CD4-positive, CD25-positive, alpha-beta regulatory T cell (primary cell): ENCODE results near the gene TENT5C. TPM values are rescaled to one million over a fixed set of nuclear protein-coding genes. Genes with fewer than 3 reads are reported as not detected.

ENCODE experiments used
- ATAC-seq, 2 donors: fragments of 150-1000 bp; cut with Tn5 transposase; one replicate each; pipeline ENCODE4 v1.10.0; 2021; ENCODE audit warnings: low read depth in 2 of 2, moderate number of reproducible peaks in 2 of 2, moderate library complexity in 1 of 2
- DNase-seq, 3 donors: peaks; one replicate each; pipeline versions ENCODE4 v3.0.0 to v3.0.0-alpha.2; 2012 to 2022; ENCODE audit warnings: mixed read lengths in 1 of 3
- H3K27ac ChIP-seq: one replicate; pipeline ENCODE4 v1.7.0; 2013; ENCODE audit warnings: mild to moderate bottlenecking, low read length; ENCODE audit not compliant: insufficient read depth, poor library complexity, severe bottlenecking
- H3K27me3 ChIP-seq: one replicate; pipeline ENCODE4 v1.7.0; 2013; ENCODE audit warnings: low read length; ENCODE audit not compliant: control insufficient read depth, insufficient read depth
- H3K36me3 ChIP-seq: one replicate; pipeline ENCODE4 v1.7.0; 2013; ENCODE audit warnings: mild to moderate bottlenecking, low read length, moderate library complexity; ENCODE audit not compliant: control insufficient read depth, insufficient read depth
- H3K4me1 ChIP-seq: 2 replicates; pipeline ENCODE4 v1.7.0; 2013; ENCODE audit warnings: mild to moderate bottlenecking, low read length; ENCODE audit not compliant: insufficient read depth, control insufficient read depth, poor library complexity, severe bottlenecking
- H3K4me3 ChIP-seq: one replicate; pipeline ENCODE4 v1.7.0; 2013; ENCODE audit warnings: low read depth, mild to moderate bottlenecking, low read length, moderate library complexity
- H3K9me3 ChIP-seq, 2 experiments: 1 replicate in 1 of 2; 2 replicates in 1 of 2; pipeline ENCODE4 v1.7.0; 2013; ENCODE audit warnings: low read length in 2 of 2, mild to moderate bottlenecking in 1 of 2, moderate library complexity in 1 of 2; ENCODE audit not compliant: control insufficient read depth in 2 of 2
- H3K27ac Mint-ChIP-seq, 3 donors: one replicate each; pipeline ENCODE4 v1.8.0; 2020 to 2022; ENCODE audit warnings: mild to moderate bottlenecking in 3 of 3, mixed read lengths in 3 of 3, moderate library complexity in 2 of 3
- H3K27me3 Mint-ChIP-seq: one replicate; pipeline ENCODE4 v1.8.0; 2022; ENCODE audit warnings: mild to moderate bottlenecking, mixed read lengths
- H3K36me3 Mint-ChIP-seq: one replicate; pipeline ENCODE4 v1.8.0; 2020; ENCODE audit warnings: mixed read lengths
- H3K4me1 Mint-ChIP-seq, 4 donors: one replicate each; pipeline ENCODE4 v1.8.0; 2020 to 2022; ENCODE audit warnings: mixed read lengths in 4 of 4, mild to moderate bottlenecking in 1 of 4
- H3K4me3 Mint-ChIP-seq, 4 donors: one replicate each; pipeline ENCODE4 v1.8.0; 2020 to 2022; ENCODE audit warnings: mild to moderate bottlenecking in 4 of 4, mixed read lengths in 4 of 4, moderate library complexity in 3 of 4
- H3K9me3 Mint-ChIP-seq, 7 donors: one replicate each; pipeline ENCODE4 v1.8.0; 2020 to 2022; ENCODE audit warnings: mixed read lengths in 7 of 7, mild to moderate bottlenecking in 3 of 7, moderate library complexity in 2 of 7
- polyA plus RNA-seq, 4 donors: library from polyadenylated mRNA; unstranded; fragments of 300-500 nt; fragmentation: Illumina TruSeq; gene quantifications; one replicate each; pipeline ENCODE4 v1.2.3, GENCODE V29; 2021
- total RNA-seq: library from RNA; stranded (reverse); gene quantifications from one replicate; pipeline ENCODE4 v1.2.3, GENCODE V29; 2022

TENT5C gene
- total and polyA plus RNA-seq, 5 donors from 2014 or later = 19.6 to 324 (median 39.3) TPM

- Histone ChIP-seq H3K27ac (no peak overlapping the region), H3K9me3 (no peaks in the 10 kb centered on the region), H3K4me3 (no peak overlapping the region), H3K4me1 (peaks cover 53% of the 10 kb centered on the region), H3K27me3 (no peaks in the 10 kb centered on the region), H3K36me3 (peaks cover 2% of the 10 kb centered on the region)
- H3K4me3 Mint-ChIP-seq = no peak overlapping the region
- DNase-seq (no peak), ATAC-seq (no peak)
- H3K27ac Mint-ChIP-seq = peak overlapping the region in 1 of 3 donors; percentile 35
- H3K4me1 Mint-ChIP-seq = peaks cover 11 to 77% (median 59%) of the 10 kb centered on the region in 4 donors
- H3K27me3 Mint-ChIP-seq = no peaks in the 10 kb centered on the region
- peaks cover 15% of the 10 kb centered on the region for H3K36me3 Mint-ChIP-seq
- H3K9me3 Mint-ChIP-seq = peaks cover 0 to 1% (median 0%) of the 10 kb centered on the region in 7 donors
These were observed 28.1 kb downstream of the TENT5C start for GRCh38 chr1:117633936-117634335.

GRCh38 chr1:117634631-117635030 lies 28.8 kb downstream of the TENT5C start:
- Mint-ChIP-seq H3K9me3 (no peaks in the 10 kb centered on the region), H3K4me3 (peak overlapping the region in 1 of 4 donors; percentile 54), H3K4me1 (peaks cover 5 to 70% (median 53%) of the 10 kb centered on the region in 4 donors), H3K27ac (peak overlapping the region in 2 of 3 donors; percentile 44 to 59), H3K36me3 (peaks cover 8% of the 10 kb centered on the region), H3K27me3 (no peaks in the 10 kb centered on the region)
- DNase-seq = no peak
- Histone ChIP-seq H3K36me3 (no peaks in the 10 kb centered on the region), H3K4me3 (no peak overlapping the region), H3K4me1 (peaks cover 53% of the 10 kb centered on the region), H3K27ac (no peak overlapping the region), H3K9me3 (no peaks in the 10 kb centered on the region), H3K27me3 (no peaks in the 10 kb centered on the region)
- no peak for ATAC-seq

GRCh38 chr1:117635805-117636204 lies 30.0 kb downstream of the TENT5C start:
- H3K36me3 Mint-ChIP-seq = no peaks in the 10 kb centered on the region
- no peak overlapping the region for H3K4me3 ChIP-seq
- no peaks in the 10 kb centered on the region for H3K27me3 Mint-ChIP-seq
- H3K27me3 ChIP-seq = no peaks in the 10 kb centered on the region
- peaks cover 48% of the 10 kb centered on the region for H3K4me1 ChIP-seq
- no peaks in the 10 kb centered on the region for H3K9me3 Mint-ChIP-seq
- H3K27ac ChIP-seq = no peak overlapping the region
- H3K9me3 ChIP-seq = no peaks in the 10 kb centered on the region
- H3K4me1 Mint-ChIP-seq = peaks cover 13 to 61% (median 47%) of the 10 kb centered on the region in 4 donors
- no peak for ATAC-seq
- DNase-seq = no peak
- H3K36me3 ChIP-seq = no peaks in the 10 kb centered on the region
- H3K27ac Mint-ChIP-seq = peak overlapping the region in 2 of 3 donors; percentile 17 to 39
- H3K4me3 Mint-ChIP-seq = peak overlapping the region in 1 of 4 donors; percentile 7

GRCh38 chr1:117636637-117637425 lies 31.0 kb downstream of the TENT5C start:
- no peak overlapping the region for H3K27ac ChIP-seq
- H3K9me3 Mint-ChIP-seq = no peaks in the 10 kb centered on the region
- ATAC-seq = peak; percentile 24 to 33

GRCh38 chr1:117638141-117638540 lies 32.3 kb downstream of the TENT5C start:
- no peaks in the 10 kb centered on the region for H3K36me3 ChIP-seq
- H3K4me1 ChIP-seq = peaks cover 32% of the 10 kb centered on the region
- H3K27ac Mint-ChIP-seq = peak overlapping the region in 1 of 3 donors; percentile 19
- H3K9me3 Mint-ChIP-seq = no peaks in the 10 kb centered on the region
- DNase-seq = no peak
- no peak overlapping the region for H3K4me3 Mint-ChIP-seq
- no peaks in the 10 kb centered on the region for H3K27me3 ChIP-seq
- H3K27me3 Mint-ChIP-seq = no peaks in the 10 kb centered on the region
- no peaks in the 10 kb centered on the region for H3K9me3 ChIP-seq
- H3K4me1 Mint-ChIP-seq = peaks cover 13 to 51% (median 35%) of the 10 kb centered on the region in 4 donors
- no peak for ATAC-seq
- no peaks in the 10 kb centered on the region for H3K36me3 Mint-ChIP-seq
- no peak overlapping the region for H3K4me3 ChIP-seq
- H3K27ac ChIP-seq = no peak overlapping the region

More at GRCh38 chr1:117636637-117637425, 31.0 kb downstream of the TENT5C start:
- no peaks in the 10 kb centered on the region for H3K9me3 ChIP-seq
- H3K4me1 Mint-ChIP-seq = peaks cover 13 to 64% (median 46%) of the 10 kb centered on the region in 4 donors
- peak overlapping the region; percentile 4 to 90 (median 44) for H3K27ac Mint-ChIP-seq
- no peaks in the 10 kb centered on the region for H3K36me3 Mint-ChIP-seq
- DNase-seq = no peak
- peaks cover 38% of the 10 kb centered on the region for H3K4me1 ChIP-seq
- H3K4me3 Mint-ChIP-seq = peak overlapping the region; percentile 0 to 38 (median 12)
- no peaks in the 10 kb centered on the region for H3K27me3 ChIP-seq
- H3K27me3 Mint-ChIP-seq = no peaks in the 10 kb centered on the region
- H3K36me3 ChIP-seq = no peaks in the 10 kb centered on the region
- H3K4me3 ChIP-seq = peak overlapping the region; percentile 39

GRCh38 chr1:117638759-117639158 lies 32.9 kb downstream of the TENT5C start:
- H3K9me3 Mint-ChIP-seq = no peaks in the 10 kb centered on the region
- H3K27me3 Mint-ChIP-seq = no peaks in the 10 kb centered on the region
- no peak for DNase-seq
- no peak for ATAC-seq
- H3K36me3 Mint-ChIP-seq = no peaks in the 10 kb centered on the region
- H3K27ac Mint-ChIP-seq = peak overlapping the region in 2 of 3 donors; percentile 19 to 45
- Histone ChIP-seq H3K9me3 (no peaks in the 10 kb centered on the region), H3K36me3 (no peaks in the 10 kb centered on the region), H3K4me3 (no peak overlapping the region), H3K27ac (no peak overlapping the region), H3K4me1 (peaks cover 28% of the 10 kb centered on the region), H3K27me3 (no peaks in the 10 kb centered on the region)
- no peak overlapping the region for H3K4me3 Mint-ChIP-seq
- H3K4me1 Mint-ChIP-seq = peaks cover 13 to 45% (median 33%) of the 10 kb centered on the region in 4 donors

- Histone ChIP-seq H3K4me3 (no peak overlapping the region), H3K27me3 (no peaks in the 10 kb centered on the region), H3K36me3 (no peaks in the 10 kb centered on the region), H3K4me1 (peaks cover 35% of the 10 kb centered on the region), H3K27ac (no peak overlapping the region), H3K9me3 (no peaks in the 10 kb centered on the region)
- Mint-ChIP-seq H3K9me3 (no peaks in the 10 kb centered on the region), H3K27ac (no peak overlapping the region), H3K27me3 (no peaks in the 10 kb centered on the region), H3K4me3 (no peak overlapping the region), H3K4me1 (peaks cover 18 to 46% (median 32%) of the 10 kb centered on the region in 4 donors), H3K36me3 (no peaks in the 10 kb centered on the region)
- ATAC-seq = no peak
- no peak for DNase-seq
These were observed 33.9 kb downstream of the TENT5C start for GRCh38 chr1:117639741-117640140.
